Measurements from ENCODE around the gene GAL3ST3. TPM values are rescaled to one million over a fixed set of nuclear protein-coding genes. Genes with fewer than 3 reads are reported as not detected.
"Not testable (repeated sequence)": the region's sequence is repeated elsewhere in the genome, so short reads cannot be mapped to it uniquely, and the experiment has no call there.

The GAL3ST3 gene
- total RNA-seq, 1 donor from 2014 or later = 0.34 TPM

DNA sequence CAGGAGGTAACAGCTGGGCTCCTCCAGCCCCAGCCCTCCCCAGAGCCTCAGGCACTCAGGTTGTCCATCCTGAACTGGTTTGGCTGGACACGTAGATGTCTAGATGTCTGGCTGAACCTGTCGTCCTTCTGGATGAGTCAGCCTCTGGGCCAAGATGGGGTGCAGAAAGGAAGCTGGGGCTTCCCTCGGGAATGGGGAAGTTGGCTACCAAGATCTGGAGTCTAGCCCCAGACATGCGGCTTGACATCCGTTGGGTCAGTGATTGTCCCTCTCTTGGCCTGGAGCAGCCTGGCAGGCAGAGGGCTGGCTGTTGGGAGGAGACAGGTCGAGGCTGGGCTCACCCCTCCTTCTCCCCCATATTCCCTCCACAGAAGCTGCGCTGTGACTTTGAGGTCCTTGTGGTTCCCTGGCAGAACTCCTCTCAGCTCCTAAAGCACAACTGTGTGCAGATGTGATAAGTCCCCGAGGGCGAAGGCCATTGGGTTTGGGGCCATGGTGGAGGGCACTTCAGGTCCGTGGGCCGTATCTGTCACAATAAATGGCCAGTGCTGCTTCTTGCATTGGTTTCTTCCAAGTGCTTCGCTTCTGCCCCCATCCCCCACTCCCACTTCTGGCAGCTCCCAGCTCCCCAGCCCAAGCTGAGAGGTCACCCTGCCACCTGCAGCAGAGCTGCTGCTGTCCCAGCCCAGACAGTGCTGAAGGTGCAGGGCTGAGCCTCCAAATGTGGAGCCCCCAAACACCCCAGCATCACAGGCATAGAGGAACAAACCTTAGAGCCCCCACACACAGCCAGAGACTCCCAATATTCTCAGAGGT is 35.8 kb downstream of the GAL3ST3 start:
- Mint-ChIP-seq H3K9me3 (no peaks in the 10 kb centered on the region), H3K4me1 (ENCODE audit: low read depth) (peaks cover 13% of the 10 kb centered on the region)

GRCh38 chr11:66012371-66012945 is 36.5 kb downstream of the GAL3ST3 start:
- H3K27me3 Mint-ChIP-seq (ENCODE audit: insufficient read depth) = peaks cover 20% of the 10 kb centered on the region
- intact Hi-C loops (cut with micrococcal nuclease) = no loop called here
- H3K4me1 Mint-ChIP-seq (ENCODE audit: low read depth) = peaks cover 9% of the 10 kb centered on the region
- H3K36me3 Mint-ChIP-seq (ENCODE audit: low read depth) = no peaks in the 10 kb centered on the region
- H3K4me3 Mint-ChIP-seq = no peak overlapping the region
- no peak overlapping the region for H3K27ac Mint-ChIP-seq
- no peaks in the 10 kb centered on the region for H3K9me3 Mint-ChIP-seq
- DNase-seq (ENCODE audit: low spot score) = no peak

More for the DNA sequence above, 35.8 kb downstream of the GAL3ST3 start:
- H3K36me3 Mint-ChIP-seq (ENCODE audit: low read depth) = no peaks in the 10 kb centered on the region
- peaks cover 21% of the 10 kb centered on the region for H3K27me3 Mint-ChIP-seq (ENCODE audit: insufficient read depth)
- no peak overlapping the region for H3K27ac Mint-ChIP-seq
- no peak overlapping the region for H3K4me3 Mint-ChIP-seq
- DNase-seq (ENCODE audit: low spot score) = no peak
- intact Hi-C loops (cut with micrococcal nuclease) = no loop called here

DNA sequence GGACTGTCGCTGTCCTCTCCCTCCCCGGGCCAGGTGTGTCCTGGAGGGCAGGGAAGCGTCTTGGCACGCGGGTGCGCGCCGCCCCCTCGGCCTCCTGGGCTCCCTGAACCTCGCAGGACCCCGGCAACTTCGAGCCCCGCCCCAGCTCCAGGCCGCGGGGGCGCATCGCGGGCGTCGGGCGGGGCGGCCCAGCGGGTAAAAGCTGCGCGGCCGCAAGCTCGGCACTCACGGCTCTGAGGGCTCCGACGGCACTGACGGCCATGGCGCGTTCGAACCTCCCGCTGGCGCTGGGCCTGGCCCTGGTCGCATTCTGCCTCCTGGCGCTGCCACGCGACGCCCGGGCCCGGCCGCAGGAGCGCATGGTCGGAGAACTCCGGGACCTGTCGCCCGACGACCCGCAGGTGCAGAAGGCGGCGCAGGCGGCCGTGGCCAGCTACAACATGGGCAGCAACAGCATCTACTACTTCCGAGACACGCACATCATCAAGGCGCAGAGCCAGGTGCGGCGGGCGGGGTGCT is 37.1 kb downstream of the GAL3ST3 start, which contains the start of gene CST6:
Gene CST6 (plus strand): TSS at position 224 of the 519 bp plus-strand sequence. CDS start 37 bp downstream, at position 261.
- peaks cover 5% of the 10 kb centered on the region for H3K4me1 Mint-ChIP-seq (ENCODE audit: low read depth)
- DNase-seq (ENCODE audit: low spot score) = no peak
- H3K36me3 Mint-ChIP-seq (ENCODE audit: low read depth) = no peaks in the 10 kb centered on the region
- intact Hi-C loops (cut with micrococcal nuclease) = no loop called here
- H3K4me3 Mint-ChIP-seq = no peak within 1 kb of the TSS
- peaks cover 20% of the 10 kb centered on the region for H3K27me3 Mint-ChIP-seq (ENCODE audit: insufficient read depth)
- no peak within 1 kb of the TSS for H3K27ac Mint-ChIP-seq
- H3K9me3 Mint-ChIP-seq = no peaks in the 10 kb centered on the region

- H3K36me3 Mint-ChIP-seq (ENCODE audit: low read depth) = no peaks in the 10 kb centered on the region
- DNase-seq (ENCODE audit: low spot score) = no peak
These were observed 37.6 kb downstream of the GAL3ST3 start for GRCh38 chr11:66011239-66011784.

DNA sequence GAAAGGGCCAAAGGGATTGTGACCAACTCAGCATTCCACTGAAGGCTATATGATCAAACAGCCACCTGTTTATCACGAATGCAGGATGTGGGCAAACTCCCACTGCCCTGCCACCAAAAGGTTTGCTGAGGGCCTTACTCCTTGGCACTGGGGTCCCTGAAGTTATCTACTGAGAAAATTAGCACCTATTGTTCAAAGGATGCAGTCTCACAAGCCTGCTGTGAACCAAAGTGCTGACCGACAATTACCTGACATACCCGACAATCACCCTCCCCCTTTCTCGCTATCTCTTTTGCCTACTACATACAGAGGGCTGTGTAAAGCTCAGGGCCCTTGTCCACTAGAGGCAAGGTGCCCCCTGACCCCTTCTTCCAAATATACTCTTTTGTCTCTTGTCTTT is 38.9 kb downstream of the GAL3ST3 start:
- H3K9me3 Mint-ChIP-seq; H3K27ac Mint-ChIP-seq; H3K36me3 Mint-ChIP-seq (ENCODE audit: low read depth); H3K4me1 Mint-ChIP-seq (ENCODE audit: low read depth); intact Hi-C loops (cut with micrococcal nuclease); H3K4me3 Mint-ChIP-seq; DNase-seq (ENCODE audit: low spot score): not testable (repeated sequence)
- peaks cover 20% of the 10 kb centered on the region for H3K27me3 Mint-ChIP-seq (ENCODE audit: insufficient read depth)

More at GRCh38 chr11:66011239-66011784, 37.6 kb downstream of the GAL3ST3 start:
- Mint-ChIP-seq H3K27me3 (ENCODE audit: insufficient read depth) (peaks cover 20% of the 10 kb centered on the region), H3K4me3 (no peak overlapping the region), H3K9me3 (no peaks in the 10 kb centered on the region), H3K4me1 (ENCODE audit: low read depth) (peaks cover 5% of the 10 kb centered on the region), H3K27ac (no peak overlapping the region)
- intact Hi-C loops (cut with micrococcal nuclease) = no loop called here

- no peak for DNase-seq (ENCODE audit: low spot score)
- peaks cover 6% of the 10 kb centered on the region for H3K36me3 Mint-ChIP-seq (ENCODE audit: low read depth)
- H3K4me1 Mint-ChIP-seq (ENCODE audit: low read depth) = peaks cover 5% of the 10 kb centered on the region
- H3K4me3 Mint-ChIP-seq = no peak overlapping the region
- peaks cover 20% of the 10 kb centered on the region for H3K27me3 Mint-ChIP-seq (ENCODE audit: insufficient read depth)
- no peaks in the 10 kb centered on the region for H3K9me3 Mint-ChIP-seq
- no peak overlapping the region for H3K27ac Mint-ChIP-seq
- intact Hi-C loops (cut with micrococcal nuclease) = no loop called here
These were observed 40.4 kb downstream of the GAL3ST3 start for GRCh38 chr11:66008468-66009101.

GRCh38 chr11:66008095-66008467 is 40.9 kb downstream of the GAL3ST3 start:
- Mint-ChIP-seq H3K4me1 (ENCODE audit: low read depth) (peaks cover 10% of the 10 kb centered on the region), H3K36me3 (ENCODE audit: low read depth) (peaks cover 9% of the 10 kb centered on the region), H3K9me3 (no peaks in the 10 kb centered on the region), H3K4me3 (no peak overlapping the region), H3K27me3 (ENCODE audit: insufficient read depth) (peaks cover 16% of the 10 kb centered on the region), H3K27ac (no peak overlapping the region)
- intact Hi-C loops (cut with micrococcal nuclease) = no loop called here
- no peak for DNase-seq (ENCODE audit: low spot score)

- intact Hi-C loops (cut with micrococcal nuclease) = no loop called here
- no peak overlapping the region for H3K27ac Mint-ChIP-seq
These were observed 41.7 kb downstream of the GAL3ST3 start for GRCh38 chr11:66007201-66007634.

GRCh38 chr11:66006891-66007176 is 42.1 kb downstream of the GAL3ST3 start:
- peaks cover 15% of the 10 kb centered on the region for H3K4me1 Mint-ChIP-seq (ENCODE audit: low read depth)
- H3K27ac Mint-ChIP-seq = no peak overlapping the region
- no peak overlapping the region for H3K4me3 Mint-ChIP-seq
- H3K27me3 Mint-ChIP-seq (ENCODE audit: insufficient read depth) = peaks cover 12% of the 10 kb centered on the region
- H3K36me3 Mint-ChIP-seq (ENCODE audit: low read depth) = peaks cover 17% of the 10 kb centered on the region
- no peaks in the 10 kb centered on the region for H3K9me3 Mint-ChIP-seq
- DNase-seq (ENCODE audit: low spot score) = no peak
- intact Hi-C loops (cut with micrococcal nuclease) = no loop called here

More at GRCh38 chr11:66007201-66007634, 41.7 kb downstream of the GAL3ST3 start:
- no peak for DNase-seq (ENCODE audit: low spot score)
- peaks cover 12% of the 10 kb centered on the region for H3K27me3 Mint-ChIP-seq (ENCODE audit: insufficient read depth)
- H3K4me1 Mint-ChIP-seq (ENCODE audit: low read depth) = peaks cover 13% of the 10 kb centered on the region
- H3K36me3 Mint-ChIP-seq (ENCODE audit: low read depth) = peaks cover 13% of the 10 kb centered on the region
- no peaks in the 10 kb centered on the region for H3K9me3 Mint-ChIP-seq
- no peak overlapping the region for H3K4me3 Mint-ChIP-seq

DNA sequence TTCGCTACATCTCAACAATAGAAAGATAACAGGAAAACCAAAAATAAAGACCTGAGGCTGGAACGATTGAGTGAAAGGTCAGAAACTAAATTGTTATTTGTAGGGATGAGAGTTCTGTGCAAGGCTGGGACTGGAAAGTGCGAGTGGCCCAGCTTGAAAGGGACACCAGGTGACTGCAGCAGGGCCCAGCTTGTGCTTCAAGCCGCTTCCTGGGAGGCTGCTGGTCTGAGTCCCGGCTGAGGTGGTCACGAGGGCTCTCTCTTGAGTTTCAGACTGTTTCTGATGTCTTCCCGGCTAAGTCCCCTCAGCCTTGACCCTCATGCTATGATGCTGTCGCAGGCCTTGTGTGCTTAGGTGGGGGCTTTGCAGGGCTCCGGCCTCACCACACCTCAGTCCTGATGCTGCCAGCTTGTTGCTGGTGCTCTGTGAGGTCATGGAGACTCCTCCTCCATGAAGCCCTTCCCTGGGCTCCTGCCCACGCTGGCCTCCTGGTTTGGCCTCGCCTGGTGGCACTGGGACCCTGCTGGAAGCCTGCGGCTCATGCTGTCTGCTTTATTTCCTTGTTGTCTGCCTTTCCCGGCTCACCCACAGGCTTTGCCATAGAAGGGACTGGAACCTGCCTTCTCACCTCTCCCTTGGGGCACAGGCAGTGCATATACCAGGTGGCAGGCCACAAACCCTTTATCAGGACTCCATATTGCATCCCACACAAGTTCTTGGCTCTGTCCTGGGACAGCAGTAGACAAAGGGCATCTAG is 42.6 kb downstream of the GAL3ST3 start:
- Mint-ChIP-seq H3K27me3 (ENCODE audit: insufficient read depth) (peaks cover 10% of the 10 kb centered on the region), H3K27ac (no peak overlapping the region), H3K36me3 (ENCODE audit: low read depth) (peaks cover 19% of the 10 kb centered on the region), H3K4me1 (ENCODE audit: low read depth) (peaks cover 17% of the 10 kb centered on the region), H3K4me3 (peak overlapping the region; percentile 34), H3K9me3 (no peaks in the 10 kb centered on the region)
- intact Hi-C loops (cut with micrococcal nuclease) = no loop called here
- no peak for DNase-seq (ENCODE audit: low spot score)

DNA sequence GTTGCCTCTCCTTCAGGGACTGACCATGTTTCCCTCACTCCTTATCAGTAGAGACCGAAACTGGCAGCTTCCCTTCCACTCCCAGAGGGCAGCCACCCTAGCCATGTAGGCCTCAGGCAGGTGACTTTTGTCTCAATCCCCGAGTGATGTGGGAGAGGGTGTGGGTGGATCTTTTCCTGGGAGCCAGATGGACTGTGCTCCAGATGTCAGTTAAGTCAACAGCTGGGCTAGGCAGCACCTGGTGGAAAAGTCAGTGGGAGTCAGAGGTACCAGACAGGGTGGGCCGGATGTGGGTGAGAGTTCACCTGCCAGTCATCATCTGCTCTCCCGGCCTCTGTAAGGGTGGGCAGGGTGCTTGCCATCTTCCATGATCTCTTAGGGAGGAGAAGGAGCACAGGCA is 44.8 kb downstream of the GAL3ST3 start:
- Mint-ChIP-seq H3K4me1 (ENCODE audit: low read depth) (peaks cover 20% of the 10 kb centered on the region), H3K36me3 (ENCODE audit: low read depth) (peaks cover 28% of the 10 kb centered on the region), H3K27ac (peak overlapping the region; percentile 26), H3K27me3 (ENCODE audit: insufficient read depth) (no peaks in the 10 kb centered on the region), H3K9me3 (no peaks in the 10 kb centered on the region), H3K4me3 (peak overlapping the region; percentile 99)
- intact Hi-C loops (cut with micrococcal nuclease) = loop anchor here (5.0 kb wide), 4 partner anchors 128 to 672 kb away; partner anchors contain the start of genes DPF2, KAT5 and RAB1B
- no peak for DNase-seq (ENCODE audit: low spot score)

GRCh38 chr11:66003291-66003690 is 45.7 kb downstream of the GAL3ST3 start:
- Mint-ChIP-seq H3K4me1 (ENCODE audit: low read depth) (peaks cover 26% of the 10 kb centered on the region), H3K36me3 (ENCODE audit: low read depth) (peaks cover 37% of the 10 kb centered on the region), H3K4me3 (peak overlapping the region; percentile 99), H3K27me3 (ENCODE audit: insufficient read depth) (no peaks in the 10 kb centered on the region), H3K27ac (peak overlapping the region; percentile 78), H3K9me3 (no peaks in the 10 kb centered on the region)
- no peak for DNase-seq (ENCODE audit: low spot score)
- intact Hi-C loops (cut with micrococcal nuclease) = loop anchor here (2.0 to 5.0 kb wide), 6 partner anchors 42 to 671 kb away; partner anchors contain the start of genes DPF2, KAT5, RAB1B and RELA

Measured in activated T-helper 1 cell treated with anti-CD3 and anti-CD28 coated beads, Interleukin-12 subunit alpha, Interleukin-12 subunit beta, Interleukin-2, Interleukin-4 antibody, amounts not matched to agents 30 ng/mL and 10 ng/mL and 1 ng/mL, durations not matched to agents 14 hours and 24 hours and 36 hours (primary cell).